Caco-2 (cell line): Measurements from ENCODE around the gene CLPX. TPM values are rescaled to one million over a fixed set of nuclear protein-coding genes. Genes with fewer than 3 reads are reported as not detected.

ENCODE experiments used
- BruUV-seq: library from RNA; stranded (reverse); fragments of 400-500 nt; replicated peaks from 2 replicates; lab custom pipeline; 2021; lab: Mats Ljungman, UMichigan
- CTCF ChIA-PET: fragments of 300-600 bp; sonication (Branson Sonifier 250); formaldehyde crosslinking; loops from one replicate; lab custom pipeline; 2022; ENCODE audit warnings: antibody characterized with exemption; lab: Charles Lee
- POLR2A ChIA-PET: fragments of 300-600 bp; sonication (Branson Sonifier 250); formaldehyde crosslinking; loops from one replicate; lab custom pipeline; 2022; ENCODE audit warnings: antibody characterized with exemption; lab: Charles Lee
- DNase-seq, 2 experiments: peaks; one replicate each; pipeline versions ENCODE4 v3.0.0 to v3.0.0-alpha.2; 2020 to 2022
- H3K27me3 ChIP-seq: replicated peaks from 2 replicates; pipeline ENCODE4 v1.6.0; 2011; ENCODE audit warnings: low read length; ENCODE audit not compliant: control insufficient read depth, insufficient read depth
- H3K36me3 ChIP-seq: 2 replicates; pipeline ENCODE4 v1.5.1; 2011; ENCODE audit warnings: low read length; ENCODE audit not compliant: control insufficient read depth, insufficient read depth
- H3K4me1 ChIP-seq: fragments of 250-450 bp; sonication (Bioruptor Pico); 2 replicates; pipeline ENCODE4 v1.5.1; 2020; ENCODE audit warnings: mild to moderate bottlenecking
- H3K4me3 ChIP-seq: 2 replicates; pipeline ENCODE4 v1.5.1; 2011; ENCODE audit warnings: low read depth, mild to moderate bottlenecking, control low read depth, low read length
- H3K9me3 ChIP-seq: fragments of 250-450 bp; sonication (Bioruptor Pico); 2 replicates; pipeline ENCODE4 v1.5.1; 2020; ENCODE audit warnings: mild to moderate bottlenecking, moderate library complexity
- H3K27ac Mint-ChIP-seq: one replicate; pipeline ENCODE4 v1.8.0; 2022; ENCODE audit warnings: mixed read lengths; ENCODE audit not compliant: unreplicated experiment
- H3K27me3 Mint-ChIP-seq: one replicate; pipeline ENCODE4 v1.8.0; 2022; ENCODE audit warnings: mixed read lengths; ENCODE audit not compliant: insufficient read depth, unreplicated experiment
- H3K36me3 Mint-ChIP-seq: one replicate; pipeline ENCODE4 v1.8.0; 2022; ENCODE audit warnings: mild to moderate bottlenecking, mixed read lengths; ENCODE audit not compliant: insufficient read depth, unreplicated experiment
- H3K4me1 Mint-ChIP-seq: one replicate; pipeline ENCODE4 v1.8.0; 2022; ENCODE audit warnings: low read depth, mixed read lengths; ENCODE audit not compliant: unreplicated experiment
- H3K4me3 Mint-ChIP-seq: one replicate; pipeline ENCODE4 v1.8.0; 2022; ENCODE audit warnings: mild to moderate bottlenecking, moderate library complexity, mixed read lengths; ENCODE audit not compliant: unreplicated experiment
- H3K9me3 Mint-ChIP-seq: one replicate; pipeline ENCODE4 v1.8.0; 2022; ENCODE audit warnings: mixed read lengths; ENCODE audit not compliant: unreplicated experiment
- CTCF ChIP-seq, 2 experiments: fragments of 200-600 bp in 1 of 2; IDR thresholded peaks; 1 replicate in 1 of 2; 2 replicates in 1 of 2; pipeline versions ENCODE4 v1.5.1 to v1.8.0; 2011 to 2022; ENCODE audit warnings: antibody characterized with exemption in 1 of 2, control low read depth in 1 of 2, inconsistent platforms in 1 of 2, low read depth in 1 of 2, low read length in 1 of 2, mild to moderate bottlenecking in 1 of 2, moderate library complexity in 1 of 2; ENCODE audit not compliant: insufficient read depth in 1 of 2, severe bottlenecking in 1 of 2, unreplicated experiment in 1 of 2
- intact Hi-C: fragments of 100-400 bp; cut with micrococcal nuclease; formaldehyde crosslinking; loops from one replicate; pipeline ENCODE4 v1.10.0; 2022; ENCODE audit not compliant: unreplicated experiment
- total RNA-seq: library from RNA; stranded (reverse); gene quantifications from 2 replicates; pipeline ENCODE4 v1.2.3, GENCODE V29; 2022

Gene CLPX
- total RNA-seq, 1 experiment from 2014 or later = 59.4 TPM

DNA sequence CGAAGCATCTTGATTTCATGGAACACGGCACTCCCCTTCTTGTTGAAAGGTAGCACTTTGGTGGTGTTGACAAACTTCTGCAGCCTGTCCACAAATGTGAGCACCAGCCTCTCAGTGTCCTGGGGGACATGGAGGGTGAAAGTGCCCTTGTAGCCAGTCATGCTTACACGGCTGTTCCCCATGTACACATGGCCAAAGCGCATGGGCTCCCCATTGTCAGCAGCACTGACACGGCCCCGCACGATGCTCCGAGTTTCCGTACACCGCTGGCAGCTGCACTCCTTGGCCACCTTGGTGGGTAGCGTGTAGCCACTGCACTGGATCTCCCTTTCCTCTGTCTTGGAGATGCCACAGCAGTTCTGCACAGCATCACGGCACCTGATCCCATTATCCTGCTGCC, 13.4 kb upstream of the CLPX start:
- Histone ChIP-seq H3K4me1 (peaks cover 2% of the 10 kb centered on the region; the same call in 1 of the 2 replicates), H3K9me3 (no peaks in the 10 kb centered on the region), H3K27me3 (no peaks in the 10 kb centered on the region), H3K4me3 (no peak overlapping the region), H3K36me3 (no peaks in the 10 kb centered on the region)
- peaks cover 2% of the 10 kb centered on the region for H3K4me1 Mint-ChIP-seq
- no peaks in the 10 kb centered on the region for H3K27me3 Mint-ChIP-seq
- no peak for DNase-seq
- H3K4me3 Mint-ChIP-seq = no peak overlapping the region
- H3K9me3 Mint-ChIP-seq = no peaks in the 10 kb centered on the region
- intact Hi-C loops = no loop called here
- no TSS peak for BruUV-seq
- no peak overlapping the region for H3K27ac Mint-ChIP-seq
- ChIA-PET POLR2A (no interaction called here), CTCF (no interaction called here)
- no peaks in the 10 kb centered on the region for H3K36me3 Mint-ChIP-seq
- no peak for TF ChIP-seq CTCF (IDR thresholded peaks at IDR 0.05; ENCODE audit: insufficient read depth in 1 of 2, low read depth in 1 of 2, low read length in 1 of 2, severe bottlenecking in 1 of 2, unreplicated experiment in 1 of 2)

DNA sequence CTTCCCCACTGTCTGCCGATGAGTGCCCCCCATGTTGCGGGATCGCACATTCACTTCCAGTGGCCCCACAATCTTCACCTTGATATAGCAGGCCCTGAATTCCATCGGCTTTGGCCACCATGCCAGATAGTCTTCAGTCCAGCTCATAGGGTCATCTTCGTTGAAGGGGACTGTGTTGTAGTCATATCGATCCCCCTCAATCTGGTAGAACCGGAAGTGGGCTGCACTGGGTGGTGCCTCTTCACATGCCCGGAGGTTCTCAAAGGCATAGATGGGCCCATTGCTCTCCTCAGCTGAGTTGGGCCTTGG, 12.1 kb upstream of the CLPX start:
- DNase-seq = no peak
- Histone ChIP-seq H3K36me3 (no peaks in the 10 kb centered on the region), H3K4me3 (no peak overlapping the region), H3K9me3 (no peaks in the 10 kb centered on the region), H3K27me3 (no peaks in the 10 kb centered on the region), H3K4me1 (peaks cover 4% of the 10 kb centered on the region; the same call in 1 of the 2 replicates)
- H3K36me3 Mint-ChIP-seq = no peaks in the 10 kb centered on the region
- no peaks in the 10 kb centered on the region for H3K27me3 Mint-ChIP-seq
- ChIA-PET POLR2A (no interaction called here), CTCF (no interaction called here)
- intact Hi-C loops = no loop called here
- no peaks in the 10 kb centered on the region for H3K9me3 Mint-ChIP-seq
- TF ChIP-seq CTCF (IDR thresholded peaks at IDR 0.05; ENCODE audit: insufficient read depth in 1 of 2, low read depth in 1 of 2, low read length in 1 of 2, severe bottlenecking in 1 of 2, unreplicated experiment in 1 of 2) = no peak
- no TSS peak for BruUV-seq
- H3K27ac Mint-ChIP-seq = no peak overlapping the region
- peaks cover 7% of the 10 kb centered on the region for H3K4me1 Mint-ChIP-seq
- no peak overlapping the region for H3K4me3 Mint-ChIP-seq

DNA sequence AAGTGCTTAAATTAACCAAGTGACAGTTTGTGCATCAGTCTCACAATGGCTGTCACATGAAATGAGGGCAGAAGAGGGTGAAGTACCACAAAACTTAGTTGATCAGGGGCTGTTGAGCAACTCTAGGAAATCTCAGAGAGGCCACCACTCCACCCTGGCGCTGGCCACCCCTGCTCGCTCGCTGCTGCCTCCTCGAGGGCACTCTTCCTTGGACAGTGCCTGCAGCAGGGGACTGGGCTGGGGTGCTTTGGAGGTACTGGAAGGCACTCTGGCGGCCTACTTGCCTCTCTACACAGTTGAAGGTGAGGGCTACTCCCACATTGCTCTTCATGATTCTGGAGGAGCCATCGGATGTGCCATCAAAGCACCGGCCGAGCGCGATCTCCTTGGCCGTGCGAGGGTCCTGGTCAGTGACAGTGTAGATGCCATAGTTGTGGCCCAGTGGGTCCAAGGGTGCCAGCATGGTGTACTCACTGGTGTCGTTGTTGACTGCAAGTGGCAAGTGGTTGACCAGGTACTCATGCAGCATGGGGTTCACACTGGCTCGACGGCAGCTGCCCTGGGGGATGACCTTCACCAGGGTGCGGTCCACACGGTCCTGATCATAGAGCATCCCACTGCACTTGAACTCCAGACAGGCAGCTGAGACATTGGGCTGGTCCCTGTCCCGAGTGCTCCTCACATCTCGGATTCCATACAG, 11.6 kb upstream of the CLPX start:
- H3K9me3 Mint-ChIP-seq = no peaks in the 10 kb centered on the region
- H3K27ac Mint-ChIP-seq = no peak overlapping the region
- no peak overlapping the region for H3K4me3 ChIP-seq
- no peaks in the 10 kb centered on the region for H3K27me3 ChIP-seq
- H3K27me3 Mint-ChIP-seq = no peaks in the 10 kb centered on the region
- no peaks in the 10 kb centered on the region for H3K36me3 Mint-ChIP-seq
- POLR2A ChIA-PET = no interaction called here
- CTCF ChIA-PET = interaction anchor here (0.6 kb wide), 1 partner anchor 53 kb away, joined by 7 read pairs; no protein-coding TSS in a partner anchor
- BruUV-seq = no TSS peak
- DNase-seq = no peak
- no peaks in the 10 kb centered on the region for H3K36me3 ChIP-seq
- intact Hi-C loops = no loop called here
- no peak for TF ChIP-seq CTCF (IDR thresholded peaks at IDR 0.05; ENCODE audit: insufficient read depth in 1 of 2, low read depth in 1 of 2, low read length in 1 of 2, severe bottlenecking in 1 of 2, unreplicated experiment in 1 of 2)
- H3K4me1 Mint-ChIP-seq = peaks cover 7% of the 10 kb centered on the region
- peaks cover 4% of the 10 kb centered on the region; the same call in 1 of the 2 replicates for H3K4me1 ChIP-seq
- no peak overlapping the region for H3K4me3 Mint-ChIP-seq
- no peaks in the 10 kb centered on the region for H3K9me3 ChIP-seq
